ENCODE measurements around the gene MCMBP.
A peak's percentile ranks its signal among the peaks of the same experiment; 100 is the strongest.

Gene MCMBP

GRCh38 chr10:119896061-119896655 lies 23.5 kb upstream of the MCMBP start:
- Histone ChIP-seq H3K4me2 (ENCODE audit: low read depth, low read length) (no peak overlapping the region), H3K9ac (ENCODE audit: low read length) (no peak overlapping the region), H3K36me3 (replicated peaks; ENCODE audit: insufficient read depth, low read length) (no peaks in the 10 kb centered on the region), H3F3A (ENCODE audit: insufficient read depth, low read length) (no peaks in the 10 kb centered on the region), H3K4me1 (ENCODE audit: low read length) (peaks cover 3% of the 10 kb centered on the region; the same call in 1 of the 2 replicates), H3K27ac (ENCODE audit: low read length) (no peak overlapping the region), H3K9me3 (replicated peaks; ENCODE audit: insufficient read depth, low read length) (no peaks in the 10 kb centered on the region), H3K9me2 (replicated peaks; ENCODE audit: insufficient read depth, low read length) (no peaks in the 10 kb centered on the region), H2AFZ (ENCODE audit: low read length) (no peak overlapping the region), H4K20me1 (ENCODE audit: insufficient read depth, low read length) (no peaks in the 10 kb centered on the region), H3K79me2 (ENCODE audit: low read length) (peaks cover 83% of the 10 kb centered on the region), H3K27me3 (replicated peaks; ENCODE audit: insufficient read depth, low read length) (no peaks in the 10 kb centered on the region), H3K4me3 (ENCODE audit: low read length) (no peak overlapping the region)
- TF ChIP-seq EZH2 (optimal IDR thresholded peaks at IDR 0.05; ENCODE audit: low read depth, low read length) (no peak), EZH2phosphoT487 (IDR thresholded peaks at IDR 0.05; ENCODE audit: low read length) (no peak)
- TF ChIP-seq, protein P1, sequence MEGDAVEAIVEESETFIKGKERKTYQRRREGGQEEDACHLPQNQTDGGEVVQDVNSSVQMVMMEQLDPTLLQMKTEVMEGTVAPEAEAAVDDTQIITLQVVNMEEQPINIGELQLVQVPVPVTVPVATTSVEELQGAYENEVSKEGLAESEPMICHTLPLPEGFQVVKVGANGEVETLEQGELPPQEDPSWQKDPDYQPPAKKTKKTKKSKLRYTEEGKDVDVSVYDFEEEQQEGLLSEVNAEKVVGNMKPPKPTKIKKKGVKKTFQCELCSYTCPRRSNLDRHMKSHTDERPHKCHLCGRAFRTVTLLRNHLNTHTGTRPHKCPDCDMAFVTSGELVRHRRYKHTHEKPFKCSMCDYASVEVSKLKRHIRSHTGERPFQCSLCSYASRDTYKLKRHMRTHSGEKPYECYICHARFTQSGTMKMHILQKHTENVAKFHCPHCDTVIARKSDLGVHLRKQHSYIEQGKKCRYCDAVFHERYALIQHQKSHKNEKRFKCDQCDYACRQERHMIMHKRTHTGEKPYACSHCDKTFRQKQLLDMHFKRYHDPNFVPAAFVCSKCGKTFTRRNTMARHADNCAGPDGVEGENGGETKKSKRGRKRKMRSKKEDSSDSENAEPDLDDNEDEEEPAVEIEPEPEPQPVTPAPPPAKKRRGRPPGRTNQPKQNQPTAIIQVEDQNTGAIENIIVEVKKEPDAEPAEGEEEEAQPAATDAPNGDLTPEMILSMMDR (IDR thresholded peaks at IDR 0.05; ENCODE audit: low read length): no peak
- DNase-seq: no peak

- TF ChIP-seq EZH2phosphoT487 (IDR thresholded peaks at IDR 0.05; ENCODE audit: low read length) (no peak), EZH2 (optimal IDR thresholded peaks at IDR 0.05; ENCODE audit: low read depth, low read length) (no peak)
- TF ChIP-seq, protein P1 (IDR thresholded peaks at IDR 0.05; ENCODE audit: low read length): no peak
- H3K4me3 ChIP-seq (ENCODE audit: low read length): no peak overlapping the region
- H3K9me2 ChIP-seq (replicated peaks; ENCODE audit: insufficient read depth, low read length): no peaks in the 10 kb centered on the region
- H3F3A ChIP-seq (ENCODE audit: insufficient read depth, low read length): no peaks in the 10 kb centered on the region
- no peak overlapping the region for H2AFZ ChIP-seq (ENCODE audit: low read length)
- no peak overlapping the region for H3K9ac ChIP-seq (ENCODE audit: low read length)
- H3K4me2 ChIP-seq (ENCODE audit: low read depth, low read length): peak overlapping the region; percentile 99; the same call in 1 of the 2 replicates
- no peaks in the 10 kb centered on the region for H3K27me3 ChIP-seq (replicated peaks; ENCODE audit: insufficient read depth, low read length)
- peaks cover 63% of the 10 kb centered on the region for H3K79me2 ChIP-seq (ENCODE audit: low read length)
- H3K27ac ChIP-seq (ENCODE audit: low read length): no peak overlapping the region
- H4K20me1 ChIP-seq (ENCODE audit: insufficient read depth, low read length): no peaks in the 10 kb centered on the region
- DNase-seq: no peak
- peaks cover 3% of the 10 kb centered on the region; the same call in 1 of the 2 replicates for H3K4me1 ChIP-seq (ENCODE audit: low read length)
- no peaks in the 10 kb centered on the region for H3K36me3 ChIP-seq (replicated peaks; ENCODE audit: insufficient read depth, low read length)
- H3K9me3 ChIP-seq (replicated peaks; ENCODE audit: insufficient read depth, low read length): no peaks in the 10 kb centered on the region
These were observed 21.3 kb upstream of the MCMBP start for GRCh38 chr10:119893845-119894427.

DNA sequence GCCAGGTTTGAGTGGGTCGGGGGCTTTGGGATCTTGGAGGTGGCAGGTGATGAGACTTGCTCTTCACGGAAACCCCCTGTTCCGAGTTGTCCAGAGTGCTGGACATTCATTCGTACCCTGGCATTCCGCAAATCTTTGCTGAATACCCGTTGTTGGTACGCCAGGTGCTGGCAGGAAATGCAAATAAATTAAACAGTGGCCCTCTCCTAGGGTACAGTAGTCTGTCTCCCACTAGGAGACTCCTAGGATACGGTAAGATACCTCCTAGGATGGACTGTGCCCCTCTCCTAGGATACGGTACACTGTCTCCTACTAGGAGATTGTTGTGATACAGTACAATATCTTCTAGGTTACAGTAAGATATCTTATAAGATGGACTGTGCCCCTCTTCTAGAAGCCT lies 20.4 kb upstream of the MCMBP start:
- no peaks in the 10 kb centered on the region for H3K36me3 ChIP-seq (replicated peaks; ENCODE audit: insufficient read depth, low read length)
- H2AFZ ChIP-seq (ENCODE audit: low read length): peak overlapping the region; percentile 95
- no peaks in the 10 kb centered on the region for H3K27me3 ChIP-seq (replicated peaks; ENCODE audit: insufficient read depth, low read length)
- H3K4me3 ChIP-seq (ENCODE audit: low read length): peak overlapping the region; percentile 99
- peak overlapping the region; percentile 13; the same call in 1 of the 2 replicates for H3K27ac ChIP-seq (ENCODE audit: low read length)
- H3K79me2 ChIP-seq (ENCODE audit: low read length): peaks cover 55% of the 10 kb centered on the region
- no peaks in the 10 kb centered on the region for H3K9me3 ChIP-seq (replicated peaks; ENCODE audit: insufficient read depth, low read length)
- H3K4me1 ChIP-seq (ENCODE audit: low read length): peaks cover 3% of the 10 kb centered on the region; the same call in 1 of the 2 replicates
- TF ChIP-seq EZH2 (optimal IDR thresholded peaks at IDR 0.05; ENCODE audit: low read depth, low read length) (no peak), EZH2phosphoT487 (IDR thresholded peaks at IDR 0.05; ENCODE audit: low read length) (no peak)
- H4K20me1 ChIP-seq (ENCODE audit: insufficient read depth, low read length): no peaks in the 10 kb centered on the region
- H3F3A ChIP-seq (ENCODE audit: insufficient read depth, low read length): no peaks in the 10 kb centered on the region
- DNase-seq: no peak
- no peaks in the 10 kb centered on the region for H3K9me2 ChIP-seq (replicated peaks; ENCODE audit: insufficient read depth, low read length)
- peak overlapping the region; percentile 90 for H3K9ac ChIP-seq (ENCODE audit: low read length)
- H3K4me2 ChIP-seq (ENCODE audit: low read depth, low read length): peak overlapping the region; percentile 99

Measured in MM.1S (cell line).